ENCODE measurements around the gene AGXT2.

Gene AGXT2, protein sequence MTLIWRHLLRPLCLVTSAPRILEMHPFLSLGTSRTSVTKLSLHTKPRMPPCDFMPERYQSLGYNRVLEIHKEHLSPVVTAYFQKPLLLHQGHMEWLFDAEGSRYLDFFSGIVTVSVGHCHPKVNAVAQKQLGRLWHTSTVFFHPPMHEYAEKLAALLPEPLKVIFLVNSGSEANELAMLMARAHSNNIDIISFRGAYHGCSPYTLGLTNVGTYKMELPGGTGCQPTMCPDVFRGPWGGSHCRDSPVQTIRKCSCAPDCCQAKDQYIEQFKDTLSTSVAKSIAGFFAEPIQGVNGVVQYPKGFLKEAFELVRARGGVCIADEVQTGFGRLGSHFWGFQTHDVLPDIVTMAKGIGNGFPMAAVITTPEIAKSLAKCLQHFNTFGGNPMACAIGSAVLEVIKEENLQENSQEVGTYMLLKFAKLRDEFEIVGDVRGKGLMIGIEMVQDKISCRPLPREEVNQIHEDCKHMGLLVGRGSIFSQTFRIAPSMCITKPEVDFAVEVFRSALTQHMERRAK

DNA sequence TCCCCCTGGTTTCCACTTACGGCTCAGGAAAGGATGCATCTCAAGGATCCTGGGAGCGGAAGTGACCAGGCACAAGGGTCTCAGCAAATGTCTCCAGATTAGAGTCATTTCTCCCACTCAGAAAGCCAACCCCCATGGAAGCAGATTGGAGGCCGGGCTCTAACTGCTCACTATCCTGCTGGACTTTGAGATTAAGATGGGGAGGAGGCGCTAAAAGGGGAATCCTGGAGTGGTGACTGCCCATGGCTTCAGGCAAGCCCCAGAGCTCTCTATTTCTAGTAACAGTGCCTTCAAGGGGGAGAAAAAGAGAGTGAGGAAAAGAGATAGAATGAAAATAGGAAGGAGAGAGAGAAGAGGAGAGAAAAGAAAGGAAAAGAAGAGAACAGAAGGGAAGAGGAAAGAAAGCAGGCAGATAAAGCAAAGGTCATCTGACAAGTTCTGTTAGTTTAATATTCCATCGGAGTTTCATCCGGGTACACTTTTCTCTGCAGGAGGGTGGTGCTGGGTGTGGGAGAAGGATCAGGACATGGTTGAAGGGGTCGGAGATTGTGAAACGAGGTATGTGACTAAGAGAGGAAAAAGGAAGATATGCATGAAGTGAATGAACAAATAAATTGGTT lies at the start of gene AGXT2:
Gene AGXT2, minus strand, starts transcription at position 165 of the 620 bp plus-strand sequence. Its CDS starts 57 bp downstream, at position 108.
- no peak for DNase-seq

DNA sequence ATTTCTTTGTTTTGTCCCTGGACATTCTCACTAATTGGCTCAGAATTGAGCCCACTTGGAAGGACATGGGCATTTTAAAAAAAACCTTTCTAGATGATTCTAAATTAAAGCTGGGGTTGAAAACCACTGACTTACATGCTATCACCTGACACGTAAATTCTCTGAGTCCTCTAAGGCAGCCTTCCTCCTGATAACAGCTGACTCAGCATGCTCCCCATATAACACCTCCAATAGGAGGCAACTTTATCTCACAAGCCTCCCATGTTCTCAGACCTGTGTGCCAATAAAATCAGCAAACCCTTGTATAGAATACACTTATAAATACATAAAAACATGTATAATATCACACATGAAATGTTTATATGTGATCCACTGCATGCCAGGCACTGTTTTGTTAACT lies 49.2 kb upstream of the AGXT2 start:
- DNase-seq = no peak

DNA sequence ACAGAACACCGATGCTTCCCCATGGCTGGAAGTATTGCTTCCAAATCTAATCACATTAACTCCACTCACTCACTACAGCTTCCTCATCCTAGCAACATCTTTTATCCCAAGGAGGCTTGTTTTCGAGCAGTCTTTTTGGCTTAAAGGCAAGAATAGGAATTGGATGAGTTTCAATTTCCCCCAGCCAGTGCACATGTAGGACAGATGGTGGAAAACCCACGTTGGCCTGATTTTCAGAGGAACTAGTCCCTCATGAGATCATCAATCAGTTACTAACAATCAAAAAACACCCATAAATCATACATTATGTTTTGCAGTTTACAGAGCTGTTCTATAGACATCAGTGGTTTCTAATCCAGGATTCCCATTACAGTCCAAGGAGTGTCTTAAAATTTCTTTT lies 48.5 kb upstream of the AGXT2 start:
- DNase-seq = no peak

DNA sequence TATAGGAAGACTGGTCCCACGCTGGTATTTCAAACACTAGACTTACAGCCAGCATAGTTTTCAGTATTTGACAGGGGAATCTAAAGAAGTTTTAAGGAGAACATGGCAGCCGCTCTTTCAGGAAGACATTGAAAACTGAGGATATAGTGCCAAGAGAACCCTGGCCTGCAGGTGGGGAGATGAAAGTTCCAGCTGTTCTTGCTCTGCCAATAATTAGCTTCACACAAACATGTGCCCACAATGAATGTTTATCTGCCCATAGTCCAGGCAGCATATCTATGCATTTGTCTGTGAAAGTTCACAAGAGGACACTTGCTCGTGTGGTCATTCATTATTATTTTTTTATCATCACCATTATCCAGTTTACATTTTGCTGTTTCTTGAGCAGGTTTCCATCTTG lies 47.6 kb upstream of the AGXT2 start:
- DNase-seq = no peak

DNA sequence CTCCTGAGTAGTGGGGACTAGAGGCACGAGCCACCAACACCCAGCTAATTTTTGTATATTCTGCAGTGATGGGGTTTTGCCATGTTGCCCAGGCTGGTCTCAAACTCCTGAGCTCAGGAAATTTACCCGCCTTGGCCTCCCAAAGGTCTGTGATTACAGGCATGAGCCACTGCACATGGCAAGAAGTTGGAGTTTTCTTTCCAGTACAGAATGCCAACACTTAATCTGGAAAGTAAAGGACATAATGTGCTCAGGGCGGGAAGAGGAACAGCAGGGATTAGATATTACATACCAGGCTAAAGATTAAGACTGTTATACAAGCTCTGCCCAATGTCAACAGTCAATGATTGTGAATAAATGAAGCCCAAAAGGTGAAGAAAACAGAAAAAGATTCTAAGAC lies 47.2 kb upstream of the AGXT2 start:
- no peak for DNase-seq

DNA sequence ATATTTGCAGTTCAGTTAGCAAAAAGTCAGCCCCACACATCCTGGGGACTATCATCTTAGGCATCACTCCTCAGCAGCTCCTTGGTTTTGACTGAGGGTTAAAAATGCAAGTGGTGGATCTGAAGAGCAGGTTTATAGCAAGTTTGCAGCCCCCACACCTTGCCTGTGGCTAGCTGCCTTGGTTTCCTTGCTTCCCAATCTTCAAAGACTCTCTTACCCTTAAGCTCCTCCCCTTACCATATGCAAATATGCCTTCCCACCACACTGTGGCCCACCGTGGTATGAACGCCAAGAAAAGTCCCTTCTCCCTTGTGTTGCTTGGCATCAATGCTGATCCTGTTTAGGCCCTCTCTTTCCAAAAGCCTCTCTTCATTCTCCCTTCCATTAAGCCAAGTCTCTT lies 45.0 kb upstream of the AGXT2 start:
- DNase-seq = no peak

DNA sequence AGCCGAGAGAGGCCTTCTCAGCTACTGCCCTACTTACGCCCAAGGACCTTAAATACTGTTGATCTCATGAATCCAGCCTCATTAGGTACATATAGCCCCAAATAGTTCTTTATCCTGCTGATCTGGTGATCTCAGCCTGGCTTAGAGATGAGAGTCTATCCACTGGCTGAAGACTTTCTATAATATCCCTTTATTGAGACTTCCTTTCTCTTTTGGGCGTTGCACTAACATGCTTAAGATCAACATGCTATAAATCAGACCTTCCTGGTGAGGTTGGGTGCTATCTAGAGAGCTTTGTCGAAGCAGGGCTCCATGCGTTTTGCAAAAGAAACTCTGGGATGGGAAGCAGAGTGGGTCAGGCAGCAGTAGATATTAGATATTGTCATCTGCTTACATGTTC lies 44.0 kb upstream of the AGXT2 start:
- no peak for DNase-seq

DNA sequence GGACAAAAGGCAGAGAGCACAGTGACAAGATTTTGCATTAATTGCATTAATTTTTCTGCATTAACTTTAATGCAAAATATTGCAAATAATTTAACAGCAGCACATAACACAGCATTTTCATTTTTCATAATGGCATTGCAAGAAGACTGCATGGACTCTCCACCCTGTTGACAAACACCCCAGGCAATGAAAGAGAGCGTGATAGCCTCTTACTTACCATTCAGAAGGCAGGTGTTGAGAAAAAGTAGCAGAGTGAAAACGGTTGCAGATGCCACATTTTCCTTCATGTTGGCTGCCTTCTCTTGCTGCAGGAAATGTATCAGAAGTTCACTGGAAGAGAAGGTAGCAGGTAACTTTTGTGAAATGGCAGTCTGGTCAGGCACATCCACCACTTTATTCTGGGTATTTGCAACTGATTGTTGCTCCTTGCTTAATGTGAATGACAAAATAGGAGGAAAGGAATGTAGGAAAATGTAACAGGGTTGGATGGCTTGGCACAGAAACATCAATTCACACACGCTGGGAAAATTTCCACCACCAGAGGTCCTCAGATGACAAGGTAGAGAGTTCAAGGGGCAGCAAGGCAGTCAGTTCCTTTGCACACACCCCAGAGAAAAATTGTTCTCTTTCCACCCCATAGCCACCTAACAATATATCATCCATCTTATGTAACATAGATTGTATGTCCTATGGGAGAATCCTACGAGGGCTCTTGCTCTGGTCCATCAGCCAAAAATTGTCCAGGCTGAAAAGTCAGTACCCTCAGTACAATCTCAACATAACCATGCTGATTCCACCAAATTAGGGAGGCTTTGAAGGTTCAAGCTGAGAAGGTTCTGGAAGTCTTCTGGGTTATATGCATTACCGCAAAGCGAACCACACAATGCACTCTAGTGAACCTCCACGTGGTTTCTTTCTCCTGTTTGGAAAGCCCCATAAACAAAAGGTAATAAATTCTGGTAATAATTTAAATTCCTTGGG lies 41.9 kb upstream of the AGXT2 start:
- DNase-seq = peak; percentile 55 to 87

DNA sequence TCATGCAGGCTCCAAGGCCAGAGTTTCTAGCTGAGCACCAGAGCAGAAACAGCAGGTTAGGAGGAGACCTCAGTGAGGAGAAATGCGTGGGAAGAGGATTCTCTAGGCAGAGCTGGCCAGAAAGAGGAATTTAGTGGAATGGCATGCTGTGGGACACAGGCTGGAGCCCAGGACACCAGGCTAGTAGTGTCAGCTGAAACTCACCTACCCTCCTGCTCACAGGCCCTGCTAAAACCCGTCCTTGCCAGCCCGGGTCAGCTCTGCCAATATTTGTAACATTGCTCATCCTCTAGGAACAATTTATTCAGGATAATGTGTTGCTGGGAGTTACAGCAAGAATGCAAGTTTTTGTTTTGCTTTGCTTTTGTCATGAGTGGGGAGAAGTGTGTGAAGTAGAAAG lies 40.2 kb upstream of the AGXT2 start:
- DNase-seq = no peak

DNA sequence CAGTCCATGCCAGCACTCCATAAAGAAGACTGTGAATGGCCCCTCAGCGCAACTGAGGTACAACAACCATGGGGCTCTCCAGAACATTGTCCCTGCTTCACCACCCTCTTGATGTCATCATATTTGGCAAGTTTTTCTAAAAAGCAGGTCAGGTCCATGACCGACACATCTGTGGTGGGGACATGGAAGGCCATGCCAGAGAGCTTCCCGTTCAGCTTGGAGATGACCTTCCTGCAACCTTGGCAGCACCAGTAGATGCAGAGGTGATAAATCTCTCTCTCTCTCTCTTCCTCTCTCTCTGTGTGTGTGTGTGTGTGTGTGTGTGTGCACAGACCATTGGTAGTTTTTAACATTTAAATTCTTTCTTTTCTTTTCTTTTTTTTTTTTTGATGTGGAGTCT lies 35.4 kb upstream of the AGXT2 start:
- no peak for DNase-seq

DNA sequence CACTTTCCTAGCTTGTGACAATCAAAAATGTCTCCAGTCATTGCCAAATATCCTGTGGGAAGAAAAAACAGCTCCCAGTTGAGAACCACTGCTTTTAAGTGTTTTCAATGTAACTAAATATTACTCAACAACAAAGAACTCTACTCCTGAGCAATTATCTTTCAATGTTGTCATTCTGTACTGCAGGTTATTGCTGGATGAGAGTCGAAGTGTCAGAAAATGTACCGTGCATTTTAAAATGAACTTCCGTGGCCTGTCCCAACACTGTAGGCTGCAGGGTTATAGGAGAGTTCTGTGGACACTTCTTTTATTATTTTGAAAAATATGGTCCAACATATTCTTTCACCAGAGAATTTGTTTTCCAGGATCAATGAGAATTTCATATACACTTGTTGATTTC lies 34.8 kb upstream of the AGXT2 start:
- no peak for DNase-seq

DNA sequence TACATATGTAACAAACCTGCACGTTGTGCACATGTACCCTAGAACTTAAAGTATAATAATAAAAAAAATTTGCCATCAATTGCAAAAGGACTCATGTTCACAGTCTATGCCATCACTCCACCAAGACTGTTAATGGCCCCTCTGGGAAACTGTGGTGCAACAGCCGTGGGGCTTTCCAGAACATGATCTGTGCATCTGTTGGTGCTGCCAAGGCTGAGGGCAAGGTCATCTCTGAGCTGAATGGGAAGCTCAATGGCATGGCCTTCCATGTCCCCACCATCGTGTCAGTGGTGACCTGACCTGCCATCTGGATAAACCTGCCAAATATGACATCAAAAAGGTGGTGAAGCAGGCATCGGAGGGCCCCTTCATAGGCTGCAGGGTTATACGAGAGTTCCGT lies 33.4 kb upstream of the AGXT2 start:
- no peak for DNase-seq

DNA sequence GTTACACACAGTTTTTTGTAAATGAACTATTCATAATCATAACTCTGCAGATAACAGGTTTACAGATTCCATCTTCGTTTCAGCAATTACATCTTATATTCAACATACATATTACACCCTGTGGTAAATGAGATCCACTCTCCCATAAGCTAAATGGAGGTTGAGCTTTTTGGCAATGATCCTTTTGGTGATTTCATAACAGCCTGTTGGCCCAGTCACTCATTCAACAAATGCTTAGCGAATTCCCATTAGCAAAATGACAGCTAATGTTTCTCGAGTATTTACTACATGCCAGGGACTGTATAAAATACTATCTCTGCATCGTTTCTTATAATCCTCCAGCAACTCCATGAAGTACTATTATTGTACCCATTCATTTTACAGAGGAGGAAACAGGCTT lies 25.4 kb upstream of the AGXT2 start:
- DNase-seq = no peak

DNA sequence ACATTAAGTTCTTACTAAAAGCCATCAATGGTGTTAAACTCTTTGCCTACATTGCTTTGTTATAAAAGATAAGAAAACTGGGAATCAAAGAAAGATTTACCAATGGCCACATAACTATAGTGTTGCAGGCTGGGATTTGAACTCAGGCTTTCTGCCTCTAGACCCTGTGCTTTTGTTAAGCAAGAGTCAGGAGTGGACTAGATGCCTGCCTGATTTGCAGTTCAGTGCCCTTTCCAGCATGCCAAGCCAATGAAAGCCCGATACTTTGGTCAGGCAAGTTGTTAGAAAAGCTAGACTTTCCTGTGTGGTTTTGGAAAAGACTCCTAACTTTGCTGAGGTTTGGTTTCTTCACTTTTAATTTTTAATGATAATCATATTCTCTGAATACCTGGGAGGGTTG lies 21.4 kb upstream of the AGXT2 start:
- DNase-seq = no peak

DNA sequence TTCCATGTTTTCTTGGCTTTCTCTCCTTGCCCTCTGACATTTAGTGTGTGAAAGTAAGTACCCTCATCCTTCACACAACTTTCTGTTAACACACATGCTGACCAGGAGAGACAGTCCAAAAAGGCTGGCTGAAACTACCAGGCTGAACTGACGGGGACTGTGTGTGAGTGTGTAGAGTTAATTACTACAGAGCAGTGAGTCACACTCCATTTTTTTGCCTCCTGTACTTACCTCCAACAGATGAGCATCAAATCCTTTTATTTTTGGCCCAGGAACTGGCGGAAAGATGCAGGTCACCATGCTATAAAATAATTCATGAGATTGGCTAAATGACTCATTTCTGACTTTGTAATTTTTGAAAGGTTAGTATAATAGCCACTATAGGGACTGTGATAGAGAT lies 20.2 kb upstream of the AGXT2 start:
- DNase-seq = no peak

DNA sequence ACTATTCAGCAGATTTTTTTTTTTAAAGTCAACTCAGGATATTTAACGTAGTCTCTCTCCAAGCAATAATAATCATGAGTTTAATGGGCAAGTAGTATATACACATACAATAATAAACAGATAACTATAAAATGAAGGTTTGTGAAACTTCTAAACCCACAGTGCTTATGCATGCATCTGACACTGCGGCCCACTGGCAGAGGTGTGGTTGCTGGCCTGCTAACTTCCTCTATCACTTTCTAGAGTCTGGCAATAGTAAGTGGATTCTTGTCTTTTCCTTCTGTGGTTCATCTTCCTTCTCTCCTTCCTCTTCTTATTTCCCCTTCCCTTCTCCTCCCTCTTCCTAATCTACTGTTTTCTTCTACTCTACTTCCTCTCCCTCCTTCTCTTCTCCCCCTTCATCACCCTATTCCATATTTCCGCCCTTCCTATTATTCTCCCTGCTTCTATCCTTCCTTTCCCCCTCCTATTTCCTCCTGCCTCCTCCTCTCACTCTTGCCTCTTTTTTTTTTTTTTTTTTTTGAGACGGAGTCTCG lies 18.6 kb upstream of the AGXT2 start:
- DNase-seq = no peak

DNA sequence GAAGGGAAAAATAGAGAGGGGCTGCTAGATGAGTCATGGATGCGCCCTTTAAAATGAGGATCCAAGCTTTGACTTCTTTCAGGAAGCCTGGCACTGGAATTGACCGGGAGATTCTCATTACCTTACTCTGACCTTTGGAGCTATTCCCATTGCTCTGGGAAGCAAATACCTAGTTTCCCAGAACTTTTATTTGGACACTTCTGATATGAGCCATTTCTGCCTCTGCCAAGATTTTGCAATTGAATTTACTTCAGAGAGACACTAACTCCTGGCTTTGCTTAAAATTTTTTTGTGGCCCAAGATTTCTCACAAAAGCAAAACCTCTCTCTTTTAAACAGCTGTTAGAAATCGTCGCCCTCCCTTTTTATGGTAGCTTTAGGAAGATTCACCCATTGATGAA lies 15.7 kb upstream of the AGXT2 start:
- no peak for DNase-seq

DNA sequence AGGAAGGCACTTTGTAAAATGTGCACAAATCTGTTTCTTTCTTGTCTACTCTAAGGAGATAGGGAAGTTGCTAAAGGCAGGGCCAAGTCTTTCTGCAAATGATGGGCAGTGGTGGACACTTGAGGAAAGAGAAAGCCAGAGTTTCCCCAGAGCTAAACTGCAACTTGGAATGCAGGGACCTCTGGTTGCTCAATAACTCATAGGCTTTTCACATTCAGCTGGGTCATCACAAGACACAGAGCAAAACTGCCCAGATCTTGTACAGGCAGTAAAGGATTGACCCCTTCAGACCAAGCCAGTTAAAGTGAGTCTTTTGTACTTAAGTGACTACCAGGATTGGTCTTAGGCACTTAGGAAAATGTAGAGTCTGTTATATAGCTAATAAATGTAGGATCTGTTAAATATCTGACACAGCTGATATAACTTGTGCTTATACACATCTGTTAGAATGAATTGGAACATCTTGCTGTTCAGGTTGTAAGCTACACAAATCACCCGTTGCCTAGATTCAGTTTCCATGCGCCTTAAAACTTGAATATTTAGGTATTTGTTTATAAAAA lies 13.5 kb upstream of the AGXT2 start:
- no peak for DNase-seq

DNA sequence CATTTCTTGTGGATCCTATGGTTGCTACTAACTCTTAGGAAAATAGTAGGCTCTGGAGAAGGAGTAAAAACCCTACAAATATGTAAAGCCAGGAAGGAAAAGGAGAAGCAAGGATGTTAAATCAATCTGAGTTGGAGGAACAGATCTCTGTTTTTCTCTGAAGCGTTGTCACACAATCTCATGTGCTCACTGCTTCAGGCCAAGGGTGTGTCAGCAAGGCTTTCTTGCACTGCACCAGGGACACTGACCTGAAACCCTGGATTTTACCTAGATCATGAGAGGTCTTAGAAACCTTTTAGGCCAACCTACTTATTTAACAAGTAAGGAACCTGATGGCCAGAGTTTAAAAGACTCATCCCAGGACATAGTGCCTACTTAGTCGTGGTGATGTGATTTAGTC lies 12.5 kb upstream of the AGXT2 start:
- DNase-seq = no peak

DNA sequence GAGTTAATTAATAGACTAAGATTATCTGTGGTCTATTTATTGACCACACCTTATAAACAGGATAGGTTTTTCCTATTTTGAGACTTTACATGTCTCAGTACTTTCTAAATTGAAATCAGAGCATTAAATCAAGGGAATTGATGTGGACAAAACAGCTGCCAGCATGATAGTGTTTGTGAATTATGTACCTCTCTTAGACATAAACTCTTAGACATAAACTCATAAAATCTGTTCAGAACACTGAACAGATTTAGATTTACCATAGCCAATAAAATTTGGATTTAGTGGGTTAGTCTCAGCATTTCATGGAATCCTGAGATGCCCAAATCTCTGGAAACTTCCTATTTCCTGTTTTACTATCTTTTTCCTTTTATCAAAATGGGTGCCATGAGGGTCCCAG lies 11.5 kb upstream of the AGXT2 start:
- DNase-seq = no peak

DNA sequence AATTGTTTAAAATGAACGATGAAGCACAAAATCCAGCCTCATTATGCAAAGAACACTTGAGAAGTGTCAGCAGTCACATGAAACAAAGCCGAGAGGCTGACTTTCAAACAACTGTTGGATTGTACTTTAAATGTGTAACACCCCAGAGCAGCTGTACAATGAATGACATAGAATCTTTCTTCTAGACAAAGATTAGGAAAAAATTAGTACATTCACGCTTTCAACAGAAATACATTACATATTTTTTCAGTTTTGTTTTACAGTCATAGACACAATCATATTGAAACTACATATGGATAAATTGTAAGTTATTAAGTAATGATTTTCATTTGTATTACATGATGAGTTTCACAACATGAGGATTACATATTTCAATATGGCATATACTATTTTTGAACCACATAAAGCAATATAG lies 10.6 kb upstream of the AGXT2 start:
- no peak for DNase-seq

DNA sequence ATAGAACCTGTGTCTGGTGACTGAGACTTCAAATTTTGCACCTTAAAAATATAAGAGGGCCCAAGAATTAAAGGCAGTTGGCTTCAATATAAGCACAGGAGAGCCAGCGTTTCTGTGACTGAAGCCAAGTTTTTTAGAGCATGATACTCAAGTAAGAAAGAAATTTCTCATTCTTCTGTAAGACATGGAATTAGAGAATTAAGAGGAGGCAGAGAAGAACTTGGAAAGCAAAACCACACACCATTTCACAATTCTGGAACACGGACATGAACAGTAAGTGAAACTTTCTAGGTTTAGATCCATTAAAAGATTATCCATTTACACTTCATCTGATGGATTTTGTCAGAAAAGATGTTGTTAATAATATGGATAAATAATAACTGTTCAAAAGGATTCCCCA lies 8.9 kb upstream of the AGXT2 start:
- DNase-seq = no peak

DNA sequence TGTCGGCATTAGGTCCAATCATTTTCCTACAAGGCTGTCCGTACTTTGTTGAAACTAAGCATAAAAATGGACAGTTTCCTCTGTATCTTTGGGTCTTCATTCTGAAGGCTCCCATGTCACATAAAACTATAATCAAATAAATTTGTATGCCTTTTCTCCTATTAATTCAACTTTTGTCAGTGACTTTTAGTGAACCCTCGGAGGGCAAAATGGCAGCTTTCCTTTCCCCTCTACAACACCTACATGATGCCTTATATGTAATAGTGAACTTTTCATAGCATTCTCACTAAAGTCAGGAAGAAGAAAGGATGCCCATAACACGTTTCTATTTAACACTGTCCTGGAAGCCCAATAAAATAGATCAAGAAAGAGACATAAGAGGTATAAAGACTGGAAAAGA lies 5.1 kb upstream of the AGXT2 start:
- no peak for DNase-seq
